Measurements from ENCODE around the gene RALGAPB.

DNA sequence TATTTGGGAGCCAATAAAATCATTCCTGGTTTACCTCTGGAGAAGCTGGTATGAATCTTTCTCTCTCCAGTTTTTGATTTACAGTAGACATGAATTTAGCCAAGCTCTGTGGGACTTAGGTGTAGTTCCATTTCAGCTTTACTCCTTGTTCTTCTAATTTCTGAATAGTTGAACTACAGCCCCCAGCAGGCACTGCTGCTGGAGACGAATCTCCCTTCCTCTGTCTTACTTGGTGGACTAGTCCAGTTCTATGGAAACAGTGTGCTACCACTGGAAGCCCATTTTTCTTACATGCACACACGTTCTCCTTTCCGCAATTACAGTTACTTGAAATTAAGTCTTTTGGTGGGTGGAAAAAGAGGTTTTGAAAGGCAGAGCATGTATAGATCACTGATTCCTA, 42.3 kb downstream of the RALGAPB start:
- no peak for TF ChIP-seq POLR2A (IDR thresholded peaks at IDR 0.05; ENCODE audit: low read depth, low read length)
- no peak for TF ChIP-seq POLR2AphosphoS5 (IDR thresholded peaks at IDR 0.05; ENCODE audit: low read depth, low read length)
- no peak for TF ChIP-seq TAF1 (IDR thresholded peaks at IDR 0.05; ENCODE audit: borderline replicate concordance, low read depth, low read length)
